AG04449 (cell line): ENCODE measurements around the gene NGB.

Experiments used
- CTCF ChIA-PET: fragments of 350-600 bp; formaldehyde crosslinking; extraction: SDS; loops from one replicate; lab custom pipeline; 2021; ENCODE audit warnings: antibody characterized with exemption; lab: Yijun Ruan, JAX
- POLR2A ChIA-PET: fragments of 400-600, 350-600 bp; formaldehyde crosslinking; extraction: SDS; loops from one replicate; lab custom pipeline; 2020; ENCODE audit warnings: antibody characterized with exemption, inconsistent platforms; lab: Yijun Ruan, JAX
- DNase-seq: peaks from one replicate; pipeline ENCODE4 v3.0.0-alpha.2; 2010; ENCODE audit warnings: low read depth, low spot score
- H3K4me3 ChIP-seq: 2 replicates; pipeline ENCODE4 v1.5.1; 2011; ENCODE audit warnings: low read depth, mild to moderate bottlenecking, control low read depth, low read length
- CTCF ChIP-seq: IDR thresholded peaks from one replicate; pipeline ENCODE4 v1.5.1; 2011; ENCODE audit warnings: mild to moderate bottlenecking, moderate library complexity, low read length, control low read depth, inconsistent platforms; ENCODE audit not compliant: insufficient read depth; ENCODE audit errors: missing control alignments

NGB gene

GRCh38 chr14:77309131-77309530 lies 38.1 kb upstream of the NGB start:
- ChIA-PET POLR2A (no interaction called here), CTCF (interaction anchor here (1.7 to 2.6 kb wide), 2 partner anchors 8 to 12 kb away, joined by 11 to 12 read pairs; partner anchors contain the start of genes GSTZ1 and POMT2)
- DNase-seq = no peak
- no peak overlapping the region for H3K4me3 ChIP-seq
- no peak for TF ChIP-seq CTCF

- no peak for TF ChIP-seq CTCF
Observed at GRCh38 chr14:77306851-77307496, 36.0 kb upstream of the NGB start.

GRCh38 chr14:77306416-77306815 lies 35.4 kb upstream of the NGB start:
- no peak for DNase-seq
- CTCF ChIA-PET = interaction anchor here (1.0 to 13.8 kb wide), 7 partner anchors 8 to 434 kb away, joined by 3 to 416 read pairs (median 4); partner anchors contain the start of genes GSTZ1 and POMT2
- H3K4me3 ChIP-seq = no peak overlapping the region
- no peak for TF ChIP-seq CTCF
- POLR2A ChIA-PET = interaction anchor here (1.3 kb wide), 1 partner anchor 15 kb away, joined by 8 read pairs; the partner anchor contains the start of gene GSTZ1

More at GRCh38 chr14:77306851-77307496, 36.0 kb upstream of the NGB start:
- DNase-seq = no peak
- ChIA-PET POLR2A (interaction anchor here (0.7 to 1.3 kb wide), 2 partner anchors 14 to 19 kb away, joined by 3 to 8 read pairs; partner anchors contain the start of gene GSTZ1), CTCF (interaction anchor here (0.5 to 13.8 kb wide), 10 partner anchors 7 to 1627 kb away, joined by 3 to 416 read pairs (median 4); partner anchors contain the start of genes GSTZ1 and POMT2)
- H3K4me3 ChIP-seq = no peak overlapping the region; the same call in 1 of the 2 replicates

- ChIA-PET POLR2A (no interaction called here), CTCF (interaction anchor here (0.9 to 13.8 kb wide), 5 partner anchors 8 to 155 kb away, joined by 3 to 416 read pairs (median 20); partner anchors contain the start of genes GSTZ1 and POMT2)
- TF ChIP-seq CTCF = no peak
- no peak for DNase-seq
- H3K4me3 ChIP-seq = no peak overlapping the region
Observed at GRCh38 chr14:77305696-77306095, 34.7 kb upstream of the NGB start.

- ChIA-PET CTCF (interaction anchor here (0.6 to 13.8 kb wide), 11 partner anchors 8 to 248 kb away, joined by 3 to 416 read pairs (median 4); partner anchors contain the start of genes GSTZ1 and POMT2), POLR2A (interaction anchor here (0.6 to 2.1 kb wide), 4 partner anchors 11 to 1517 kb away, joined by 3 to 12 read pairs (median 6); partner anchors contain the start of genes GSTZ1 and POMT2)
- TF ChIP-seq CTCF = no peak
- DNase-seq = peak; percentile 91
- H3K4me3 ChIP-seq = no peak overlapping the region
Observed at GRCh38 chr14:77303417-77304156, 32.6 kb upstream of the NGB start.
